NCI-H146 (cell line): ENCODE measurements around the gene TNRC6B.
"Not testable (repeated sequence)": the region's sequence is repeated elsewhere in the genome, so short reads cannot be mapped to it uniquely, and the experiment has no call there.

Source experiments
- DNase-seq: peaks from one replicate; lab custom pipeline; 2025; lab: John Stamatoyannopoulos, UW

The TNRC6B gene

DNA sequence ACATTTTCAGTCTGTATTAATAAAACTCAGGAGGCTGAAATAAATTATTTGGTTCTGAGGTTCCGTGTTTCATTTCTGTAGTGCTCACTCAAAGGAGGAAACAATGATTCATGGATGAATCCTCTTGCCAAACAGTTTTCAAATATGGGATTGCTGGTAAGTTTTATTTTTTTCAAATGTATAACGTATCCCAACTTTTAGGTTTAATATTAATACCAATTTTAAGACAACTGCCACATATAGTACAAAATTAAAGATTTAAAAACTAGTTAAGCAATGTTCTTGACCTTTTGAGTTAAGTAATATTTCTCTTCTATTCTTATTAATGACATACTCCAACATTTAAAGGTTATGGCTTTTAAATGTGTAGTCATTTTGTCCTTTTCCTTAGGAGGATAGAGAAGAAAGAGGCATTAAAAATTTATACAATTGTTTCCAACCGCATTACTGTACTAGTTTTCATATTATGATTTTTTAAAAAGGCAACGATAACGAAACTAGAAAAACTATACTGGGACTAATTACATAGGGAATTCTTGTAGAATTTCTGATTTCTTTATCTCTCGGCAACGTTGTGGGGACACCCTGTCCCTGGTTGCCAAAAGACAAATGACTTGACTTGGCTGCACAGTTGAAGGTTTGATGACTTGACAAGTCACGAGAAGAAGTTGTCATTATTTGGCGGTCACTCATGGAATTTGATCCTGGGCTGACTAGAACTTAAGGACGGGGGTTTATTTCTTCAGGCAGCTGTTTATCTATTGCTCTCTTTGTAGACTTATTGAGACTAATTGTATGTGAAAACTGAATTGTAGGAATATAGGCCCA lies 99.5 kb downstream of the TNRC6B start:
- no peak for DNase-seq

DNA sequence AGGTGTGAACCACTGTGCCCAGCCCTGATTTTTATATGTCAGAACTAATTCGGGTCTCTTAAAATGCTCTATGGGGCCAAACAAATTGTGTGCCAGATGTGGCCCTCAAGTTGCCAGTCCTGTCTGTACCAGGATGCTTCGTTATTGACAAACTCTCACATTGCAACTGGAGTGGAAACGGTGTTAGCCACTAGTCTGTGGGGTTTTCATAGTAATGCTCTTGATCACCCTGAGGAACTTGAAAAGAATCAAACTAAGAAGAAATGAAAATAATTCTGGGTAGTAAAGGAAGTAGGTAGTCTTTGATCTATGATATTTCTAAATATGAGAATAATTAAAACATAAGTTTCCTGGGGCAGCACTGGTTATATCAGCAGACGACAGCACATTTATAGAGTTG lies 101.3 kb downstream of the TNRC6B start:
- DNase-seq = no peak

- peak; percentile 66 for DNase-seq
Observed at GRCh38 chr22:40281717-40282116, 104.0 kb downstream of the TNRC6B start.

- DNase-seq = no peak
Observed at GRCh38 chr22:40285513-40285912, 107.8 kb downstream of the TNRC6B start.

DNA sequence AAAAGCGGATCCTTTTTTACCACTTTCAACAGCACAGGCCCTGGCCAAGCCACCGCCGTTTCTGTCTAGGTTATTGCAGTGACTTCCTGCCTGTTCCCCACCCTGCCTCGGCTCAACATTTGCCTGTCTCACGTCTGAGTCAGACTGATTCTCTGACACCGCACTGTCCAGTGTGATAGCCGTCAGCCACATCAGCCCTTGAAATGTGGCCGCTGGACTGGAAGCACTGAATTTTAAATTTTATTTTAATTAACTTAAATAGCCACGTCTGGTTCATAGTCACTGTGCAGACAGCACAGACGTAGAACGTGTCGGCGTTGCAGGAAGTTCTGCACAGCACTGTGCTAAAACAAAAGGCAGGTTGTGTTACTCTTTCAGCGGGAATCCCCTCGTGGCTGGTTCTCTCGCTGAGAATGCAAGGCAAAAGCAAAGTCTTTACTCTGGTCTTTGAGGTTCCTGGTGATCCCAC lies 112.3 kb downstream of the TNRC6B start:
- no peak for DNase-seq

DNA sequence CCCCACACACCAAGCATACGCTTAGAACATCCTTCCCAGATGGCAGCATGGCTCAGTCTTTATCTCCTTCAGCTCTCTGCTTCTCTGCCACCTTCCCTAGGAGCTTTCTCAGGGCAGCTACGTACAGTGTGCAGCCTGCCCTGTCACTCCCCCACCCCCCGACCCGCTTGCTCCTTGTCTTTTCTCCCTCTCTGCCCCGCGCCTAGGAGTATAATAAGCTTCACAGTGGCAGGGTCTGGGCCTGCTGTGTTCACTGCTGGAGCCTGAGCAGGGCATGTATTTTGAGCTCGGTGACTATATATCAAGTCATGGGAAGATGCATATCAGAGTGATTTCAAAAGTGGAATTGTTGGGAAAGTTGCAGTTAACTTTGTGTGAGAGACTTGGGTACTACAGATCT lies 112.8 kb downstream of the TNRC6B start:
- peak; percentile 3 for DNase-seq

DNA sequence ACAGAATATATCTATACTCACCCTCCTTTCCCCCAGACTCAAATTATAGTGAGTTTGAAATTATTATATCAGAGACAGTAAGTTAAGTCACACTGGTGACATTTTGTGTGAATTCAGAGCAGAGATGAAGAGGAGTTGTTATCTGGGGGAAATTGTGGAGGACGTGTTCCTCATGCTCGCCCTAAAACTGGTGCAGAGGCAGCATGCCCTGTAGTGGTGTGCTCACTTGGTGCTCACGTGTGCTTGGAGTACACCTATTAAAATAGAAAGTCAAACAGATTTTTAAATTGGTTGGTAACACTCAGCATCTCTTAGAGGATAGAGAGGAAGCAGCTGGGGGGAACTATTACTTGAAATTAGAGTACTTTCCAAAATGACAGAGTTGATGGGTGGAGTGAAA lies 117.0 kb downstream of the TNRC6B start:
- no peak for DNase-seq

- DNase-seq = no peak
Observed at GRCh38 chr22:40300316-40300715, 122.6 kb downstream of the TNRC6B start.

DNA sequence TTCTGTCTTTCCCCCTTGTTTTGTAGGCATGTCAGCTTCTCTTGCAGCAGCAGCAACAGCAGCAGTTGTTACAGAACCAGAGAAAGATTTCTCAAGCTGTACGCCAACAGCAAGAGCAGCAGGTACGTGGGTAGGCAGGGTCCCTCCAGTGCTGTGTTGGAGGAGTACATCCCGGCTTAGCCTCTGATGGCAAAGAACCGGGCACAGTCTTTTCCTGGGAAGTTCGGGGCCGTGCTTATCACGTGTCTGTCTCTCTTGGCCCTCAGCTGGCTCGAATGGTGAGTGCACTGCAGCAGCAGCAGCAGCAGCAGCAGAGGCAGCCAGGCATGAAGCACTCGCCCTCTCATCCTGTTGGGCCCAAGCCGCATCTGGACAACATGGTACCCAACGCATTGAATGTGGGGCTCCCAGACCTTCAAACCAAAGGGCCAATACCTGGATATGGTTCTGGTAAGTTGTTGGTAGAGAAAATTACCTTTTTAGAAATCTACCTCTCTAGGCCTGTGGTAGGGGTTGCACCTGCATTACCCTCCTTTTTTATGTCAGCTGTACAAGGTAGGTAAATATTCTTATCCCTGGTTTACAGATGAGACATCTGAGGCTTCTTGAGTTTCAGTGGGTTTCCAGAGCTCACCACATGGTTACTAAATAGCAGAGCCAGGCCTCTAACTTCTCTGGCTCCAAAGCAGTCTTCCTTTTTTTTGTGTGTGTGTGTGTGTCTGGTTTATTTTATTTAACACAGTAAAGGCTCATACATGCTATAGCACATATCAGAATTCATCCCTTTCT lies 123.4 kb downstream of the TNRC6B start:
- no peak for DNase-seq

GRCh38 chr22:40302149-40302548 lies 124.4 kb downstream of the TNRC6B start:
- DNase-seq = no peak

DNA sequence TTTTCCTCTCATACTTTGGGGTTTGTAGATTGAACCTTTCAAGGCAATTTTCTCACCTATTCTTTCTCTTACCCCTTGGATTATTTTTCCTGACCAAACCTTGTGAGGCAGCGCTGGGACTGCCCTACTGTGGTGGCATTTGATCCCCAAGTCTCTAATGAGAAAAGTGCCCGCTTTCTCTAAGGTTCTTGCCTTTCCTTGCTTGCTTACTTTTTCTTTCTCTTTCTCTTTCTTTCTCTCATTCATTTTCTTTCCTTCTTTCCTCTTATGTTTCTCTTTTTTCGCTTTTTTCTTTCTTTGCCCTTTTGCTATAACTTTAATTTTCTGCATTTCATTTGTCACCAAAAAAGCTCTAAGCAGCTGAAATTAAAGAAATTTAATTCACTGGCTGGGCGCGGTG lies 127.9 kb downstream of the TNRC6B start:
- DNase-seq = no peak

DNA sequence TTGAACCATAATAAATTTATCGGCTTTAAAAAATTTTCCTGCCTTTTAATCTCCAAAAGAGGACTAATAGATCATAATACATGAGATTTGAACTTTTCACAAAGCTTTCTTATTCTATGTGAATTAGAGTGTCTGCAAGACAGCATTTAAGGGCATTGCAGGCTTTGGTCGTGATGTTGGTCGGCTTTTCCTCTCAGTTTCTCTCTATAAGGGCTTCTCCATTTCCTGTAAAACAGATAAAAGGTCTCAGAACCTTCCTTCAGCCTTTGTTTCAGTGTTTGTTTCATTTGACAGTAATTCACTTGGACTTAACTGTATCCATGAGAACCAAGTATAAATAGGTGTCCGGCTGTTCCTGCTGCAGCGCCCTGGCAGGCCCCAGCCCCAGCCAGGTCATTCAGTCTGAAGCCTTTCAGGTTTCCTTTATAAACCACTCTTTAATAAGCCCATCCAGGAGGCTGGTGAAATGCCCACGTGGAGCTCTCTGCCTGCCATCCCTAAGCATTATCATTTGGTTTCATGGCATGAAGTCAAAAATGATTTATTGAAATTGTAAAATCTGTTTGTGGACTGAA lies 131.4 kb downstream of the TNRC6B start:
- DNase-seq = no peak

- no peak for DNase-seq
Observed at GRCh38 chr22:40309631-40310030, 131.9 kb downstream of the TNRC6B start.

- no peak for DNase-seq
Observed at GRCh38 chr22:40310081-40310767, 132.5 kb downstream of the TNRC6B start.

- no peak for DNase-seq
Observed at GRCh38 chr22:40310768-40311120, 133.0 kb downstream of the TNRC6B start.

DNA sequence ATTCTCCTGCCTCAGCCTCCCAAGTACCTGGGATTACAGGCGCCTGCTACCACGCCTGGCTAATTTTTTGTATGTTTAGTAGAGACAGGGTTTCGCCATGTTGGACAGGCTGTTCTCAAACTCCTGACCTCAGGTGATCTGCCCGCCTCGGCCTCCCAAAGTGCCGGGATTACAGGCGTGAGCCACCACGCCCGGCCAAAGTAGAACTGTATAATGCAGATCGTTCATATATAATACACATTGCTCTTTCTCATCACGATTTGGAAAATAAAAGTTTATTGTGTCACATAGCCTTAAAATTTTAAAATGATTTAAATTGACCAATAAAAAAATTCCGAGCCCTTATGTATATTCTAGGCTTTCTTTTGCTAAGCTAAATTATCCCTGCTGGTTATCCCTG lies 133.9 kb downstream of the TNRC6B start:
- not testable (repeated sequence) for DNase-seq

DNA sequence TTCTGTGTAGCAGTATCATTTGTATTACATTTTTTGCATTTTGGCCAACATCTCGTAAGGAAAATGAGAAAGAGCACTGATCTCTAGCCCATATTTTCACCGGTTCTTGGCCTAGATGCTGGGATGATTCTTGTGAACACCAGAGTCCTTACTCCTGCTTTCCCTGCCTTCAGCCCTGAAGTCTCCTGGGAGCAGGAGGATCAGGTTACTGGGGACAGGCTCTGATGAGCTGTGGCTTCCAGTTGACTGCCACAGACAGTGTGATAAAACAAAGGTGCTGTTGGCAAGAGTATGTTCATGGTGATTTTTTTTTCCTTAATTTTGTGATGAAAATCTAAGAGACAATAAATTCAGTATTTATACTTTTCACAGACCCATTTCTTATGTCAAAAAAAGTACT lies 134.3 kb downstream of the TNRC6B start:
- DNase-seq = no peak

- no peak for DNase-seq
Observed at GRCh38 chr22:40313007-40313406, 135.3 kb downstream of the TNRC6B start.

DNA sequence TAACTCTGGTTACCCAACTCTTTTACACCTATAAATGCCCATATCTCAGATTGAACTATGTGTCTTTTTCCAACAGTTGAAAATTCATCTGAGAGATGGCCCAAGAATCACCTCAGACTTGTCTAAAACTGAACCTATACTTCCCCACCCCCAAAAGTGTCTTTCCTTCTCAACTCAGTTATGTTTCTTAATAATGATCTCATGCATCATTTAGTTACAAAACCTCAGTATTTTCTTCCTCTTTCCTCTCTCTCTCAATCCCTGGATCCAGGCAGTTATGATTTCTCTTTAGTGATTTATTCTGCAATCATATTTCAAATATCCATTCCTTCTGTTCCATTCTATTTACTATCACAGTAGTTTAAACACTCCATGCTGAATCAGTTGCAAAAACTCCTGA lies 136.3 kb downstream of the TNRC6B start:
- DNase-seq = no peak

DNA sequence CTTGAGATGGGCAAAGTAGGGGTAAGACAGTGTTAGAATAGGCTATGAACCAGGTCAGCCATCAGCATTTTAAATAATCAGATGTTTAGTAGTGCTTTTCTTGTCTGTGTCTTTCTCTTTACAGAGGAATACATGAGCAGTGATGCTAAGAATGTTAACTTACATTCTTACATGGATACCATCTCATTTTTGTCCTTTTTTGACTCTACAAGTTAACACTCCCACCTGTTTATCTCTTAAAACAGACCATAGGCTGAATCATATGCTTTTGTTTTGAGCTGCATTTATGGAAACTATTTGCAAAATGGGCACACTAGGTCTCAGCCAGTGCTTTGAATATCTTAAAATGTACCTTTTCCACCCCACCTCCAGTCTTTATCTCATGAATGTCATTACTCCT lies 143.0 kb downstream of the TNRC6B start:
- DNase-seq = no peak

- no peak for DNase-seq
Observed at GRCh38 chr22:40322021-40322420, 144.3 kb downstream of the TNRC6B start.

DNA sequence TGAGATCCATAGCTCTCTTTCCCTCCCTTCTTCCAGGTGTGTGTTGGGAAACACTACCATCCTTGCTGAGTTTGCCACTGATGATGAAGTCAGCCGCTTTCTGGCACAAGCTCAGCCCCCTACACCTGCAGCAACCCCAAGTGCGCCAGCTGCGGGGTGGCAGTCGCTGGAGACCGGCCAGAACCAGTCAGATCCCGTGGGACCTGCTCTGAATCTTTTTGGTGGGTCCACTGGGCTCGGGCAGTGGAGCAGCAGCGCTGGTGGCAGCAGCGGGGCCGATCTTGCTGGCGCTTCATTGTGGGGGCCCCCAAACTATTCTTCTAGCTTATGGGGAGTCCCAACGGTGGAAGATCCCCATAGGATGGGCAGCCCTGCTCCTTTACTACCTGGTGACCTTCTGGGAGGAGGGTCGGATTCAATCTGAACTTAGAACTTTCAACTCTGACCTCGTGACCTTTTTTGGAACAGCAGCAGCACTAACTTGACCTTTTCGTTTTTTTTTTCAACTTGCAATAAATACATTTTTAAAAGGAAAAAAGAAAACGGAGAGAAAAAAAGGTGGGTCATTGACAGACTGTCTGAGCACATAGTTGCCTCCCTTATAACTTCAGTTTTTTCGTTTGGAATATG lies 145.2 kb downstream of the TNRC6B start:
- no peak for DNase-seq
